HG03103 (cell line): ENCODE results near the gene EGFLAM.

Experiments used
- ATAC-seq: cut with Tn5 transposase; IDR thresholded peaks from one replicate; pipeline ENCODE4 v1.9.1; 2021; ENCODE audit warnings: low read depth; ENCODE audit not compliant: unreplicated experiment

EGFLAM gene

GRCh38 chr5:38258319-38259061, at the start of gene EGFLAM:
Gene EGFLAM, plus strand, starts transcription at chr5:38258559. Its CDS starts 196 bp downstream, at chr5:38258755.
- no peak for ATAC-seq

- no peak for ATAC-seq
These were observed 49.5 kb upstream of the EGFLAM start for GRCh38 chr5:38208782-38209378.

GRCh38 chr5:38210676-38211353, 47.5 kb upstream of the EGFLAM start:
- no peak for ATAC-seq

GRCh38 chr5:38211354-38211710, 47.0 kb upstream of the EGFLAM start:
- no peak for ATAC-seq

- ATAC-seq = no peak
These were observed 46.1 kb upstream of the EGFLAM start for GRCh38 chr5:38212307-38212706.

- no peak for ATAC-seq
These were observed 32.3 kb upstream of the EGFLAM start for GRCh38 chr5:38226091-38226490.

- no peak for ATAC-seq
These were observed 29.4 kb upstream of the EGFLAM start for GRCh38 chr5:38228914-38229313.

GRCh38 chr5:38234737-38235136, 23.6 kb upstream of the EGFLAM start:
- no peak for ATAC-seq

- no peak for ATAC-seq
These were observed 20.7 kb upstream of the EGFLAM start for GRCh38 chr5:38237681-38238080.

- no peak for ATAC-seq
These were observed 18.1 kb upstream of the EGFLAM start for GRCh38 chr5:38240212-38240611.

- no peak for ATAC-seq
These were observed 16.7 kb upstream of the EGFLAM start for GRCh38 chr5:38241655-38242054.

- no peak for ATAC-seq
These were observed 13.1 kb upstream of the EGFLAM start for GRCh38 chr5:38245307-38245706.

- no peak for ATAC-seq
These were observed 9.1 kb upstream of the EGFLAM start for GRCh38 chr5:38249301-38249700.

GRCh38 chr5:38249812-38250211, 8.5 kb upstream of the EGFLAM start:
- ATAC-seq = no peak

GRCh38 chr5:38250763-38251448, 7.5 kb upstream of the EGFLAM start:
- no peak for ATAC-seq

GRCh38 chr5:38253759-38254158, 4.6 kb upstream of the EGFLAM start:
- no peak for ATAC-seq

GRCh38 chr5:38257308-38258041, 884 bp upstream of the EGFLAM start:
- no peak for ATAC-seq

GRCh38 chr5:38258042-38258318, 379 bp upstream of the EGFLAM start:
- no peak for ATAC-seq

- no peak for ATAC-seq
These were observed 876 bp downstream of the EGFLAM start for GRCh38 chr5:38259062-38259808.

GRCh38 chr5:38259809-38260160, 1.4 kb downstream of the EGFLAM start:
- ATAC-seq = no peak
